GM11168 (cell line): ENCODE data around the gene TRIM54.
"Not testable (repeated sequence)": the region's sequence is repeated elsewhere in the genome, so short reads cannot be mapped to it uniquely, and the experiment has no call there.

Source experiments
- in situ Hi-C: fragments of 300-500 bp; cut with MboI; formaldehyde crosslinking; loops from one replicate; pipeline ENCODE4 v1.12.0; 2022; ENCODE audit warnings: low sequenced_read_pairs; ENCODE audit not compliant: unreplicated experiment

The TRIM54 gene

GRCh38 chr2:27256855-27257454 lies 25.3 kb upstream of the TRIM54 start:
- in situ Hi-C loops = no loop called here

GRCh38 chr2:27258051-27258450 lies 24.2 kb upstream of the TRIM54 start:
- in situ Hi-C loops = no loop called here

DNA sequence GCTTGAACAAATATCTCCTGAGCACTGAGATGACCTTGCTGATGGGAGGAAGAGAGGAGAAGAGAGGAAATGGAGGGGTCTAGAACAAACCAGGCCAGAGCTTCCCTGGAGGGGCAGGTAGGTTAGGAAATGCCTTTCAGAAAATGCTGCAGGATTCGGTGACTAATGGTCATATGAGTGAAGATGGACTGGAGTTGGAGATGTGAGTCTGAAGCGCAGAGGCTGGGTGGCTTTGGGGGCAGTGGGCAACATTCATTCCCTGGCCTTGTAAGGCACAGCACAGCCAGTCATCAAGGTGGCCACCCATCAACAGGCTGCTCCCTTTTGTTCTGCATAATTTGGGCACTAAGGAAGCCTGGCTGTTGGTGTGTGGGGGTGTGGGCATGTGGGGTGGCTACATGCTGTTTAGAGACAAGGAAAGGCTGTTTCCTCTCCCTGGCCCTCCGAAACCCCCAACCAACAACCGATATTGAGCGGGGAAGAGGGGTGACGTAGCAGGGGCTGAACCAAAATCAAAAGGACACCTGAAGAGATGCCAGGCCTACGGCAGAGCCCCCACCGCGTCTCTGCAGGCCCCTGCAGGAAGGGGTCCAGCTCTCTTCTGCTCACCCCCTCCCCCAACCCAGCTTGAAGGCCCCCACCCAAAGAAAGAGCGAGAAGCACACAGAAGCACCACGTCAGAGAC lies 20.8 kb upstream of the TRIM54 start:
- in situ Hi-C loops = no loop called here

- in situ Hi-C loops = no loop called here
These were observed 20.3 kb upstream of the TRIM54 start for GRCh38 chr2:27261926-27262298.

DNA sequence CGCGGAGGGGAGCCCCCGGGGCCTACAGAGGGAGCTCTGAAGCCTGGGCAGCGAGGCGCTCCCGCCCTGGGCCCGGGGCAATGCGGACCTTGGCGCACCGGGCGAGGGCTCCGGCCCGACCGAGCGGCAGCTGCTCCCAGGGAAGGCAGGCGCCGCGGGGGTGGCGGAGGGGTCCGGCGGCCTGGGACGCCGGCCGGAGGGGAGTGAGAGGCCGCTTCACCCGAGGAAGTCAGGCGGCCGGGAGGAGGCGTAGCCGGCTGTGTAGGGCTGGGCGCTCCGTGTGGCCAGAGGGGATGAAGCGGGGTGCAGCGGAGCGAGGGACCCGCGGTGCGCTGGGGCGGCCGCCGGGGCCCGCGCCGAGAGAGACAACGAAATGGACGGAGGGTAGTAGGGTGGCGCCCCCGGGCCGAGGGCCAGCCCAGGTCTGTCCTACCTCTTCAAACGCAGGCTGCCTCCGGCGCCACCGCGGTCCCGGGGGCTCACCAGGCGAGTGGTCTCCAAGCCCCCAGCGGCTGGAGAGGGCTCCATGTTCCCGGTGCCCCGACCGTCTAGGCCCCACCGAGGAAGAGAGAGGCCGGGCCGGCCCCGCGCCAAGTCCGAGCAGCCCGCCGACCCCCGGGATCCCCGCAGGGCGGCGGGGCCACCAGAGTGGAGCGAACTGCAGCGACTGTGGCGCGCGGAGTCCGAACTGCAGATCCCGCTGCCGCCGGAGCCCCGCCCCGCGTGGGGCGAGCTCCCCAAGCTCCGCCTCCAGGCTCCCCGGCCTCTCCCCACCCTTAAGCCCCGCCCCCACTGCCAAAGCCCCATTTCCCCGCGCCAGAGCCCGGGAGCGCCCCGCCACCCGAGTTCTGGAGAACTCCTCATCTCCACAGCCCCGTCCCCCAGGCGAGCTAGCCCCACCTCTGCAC lies 19.6 kb upstream of the TRIM54 start, which contains the start of gene SLC30A3:
SLC30A3 (minus strand) TSS at position 669 of the 908 bp plus-strand sequence; CDS start at position 528, 141 bp downstream.
- in situ Hi-C loops = no loop called here

GRCh38 chr2:27263287-27264252 lies 18.7 kb upstream of the TRIM54 start:
- in situ Hi-C loops = no loop called here

DNA sequence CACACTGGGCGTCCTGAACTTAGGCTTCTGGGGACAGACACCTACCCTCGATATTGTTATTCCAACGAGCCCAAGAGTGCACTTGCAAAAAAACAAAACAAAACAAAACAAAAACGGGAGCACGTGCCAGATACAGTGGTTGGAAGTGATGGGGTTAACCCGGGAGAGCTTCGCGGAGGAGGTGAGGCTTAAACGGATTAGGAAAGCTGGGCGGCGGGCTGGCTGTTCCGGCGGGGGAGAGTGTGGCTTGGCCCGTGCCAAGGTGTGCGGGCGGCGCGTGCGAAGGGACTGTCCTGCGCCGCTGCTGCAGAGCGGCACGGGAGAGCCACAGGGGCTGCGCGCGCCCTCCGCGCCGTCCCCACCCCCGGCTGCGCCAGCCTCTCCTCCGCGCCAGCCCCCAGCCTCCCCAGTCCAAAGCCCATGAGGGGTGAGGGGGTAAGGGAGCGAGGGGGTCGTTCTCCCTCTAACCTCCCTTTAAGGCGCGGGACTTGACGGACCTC lies 17.9 kb upstream of the TRIM54 start:
- in situ Hi-C loops = no loop called here

DNA sequence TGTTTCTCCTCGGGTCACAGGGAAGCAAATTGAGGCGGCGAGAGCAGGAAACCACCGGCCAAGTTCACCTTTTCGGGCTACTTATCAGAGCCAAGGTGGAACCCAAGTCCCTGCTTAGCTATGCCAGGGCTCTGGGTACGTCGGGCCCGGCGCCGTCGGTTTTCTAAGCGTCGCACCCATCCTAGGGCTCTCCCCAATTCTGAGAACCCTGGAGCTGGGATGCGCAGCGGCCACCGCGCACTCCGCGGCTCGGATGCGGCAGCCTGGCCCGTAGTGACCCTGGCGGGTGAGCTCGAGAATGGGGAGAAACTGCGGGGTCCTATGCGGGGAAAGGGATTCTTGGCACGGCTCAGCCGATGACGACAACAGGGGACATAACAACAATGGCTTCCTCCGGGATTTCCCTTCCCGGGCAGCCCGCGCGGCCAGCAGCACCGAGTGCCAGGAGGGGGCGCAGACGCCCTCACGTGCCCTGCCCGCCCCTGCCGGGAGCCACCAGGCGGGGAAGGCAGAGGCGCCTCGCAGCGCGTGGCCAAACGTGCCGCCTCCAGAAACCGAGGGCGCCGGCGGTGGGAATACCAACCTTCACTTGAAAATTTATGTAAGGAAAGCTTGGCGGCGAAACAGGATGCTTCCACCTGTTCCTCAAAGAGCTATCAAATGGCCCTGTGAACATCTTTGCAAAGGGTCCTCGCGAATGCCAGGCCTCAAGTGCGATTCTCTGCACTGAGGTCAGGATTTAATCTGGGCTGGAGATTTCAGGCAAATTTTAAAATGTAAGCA lies 17.3 kb upstream of the TRIM54 start:
- in situ Hi-C loops = no loop called here

DNA sequence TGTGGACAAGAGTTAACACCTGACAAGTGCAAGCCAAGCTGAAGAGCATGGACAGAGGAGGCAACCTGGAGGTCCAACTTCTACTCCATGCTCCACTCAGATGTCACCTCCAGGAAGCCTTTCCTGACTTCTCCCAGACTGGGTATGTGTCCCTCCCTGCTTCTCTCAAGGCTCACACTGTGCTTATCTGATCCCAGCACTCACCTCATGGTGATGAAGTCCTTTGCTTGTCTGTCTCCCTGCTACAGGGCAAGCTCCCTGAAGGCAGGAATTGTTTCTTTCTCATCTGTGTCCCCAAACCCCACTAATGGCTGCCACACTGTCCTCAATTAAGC lies 16.7 kb upstream of the TRIM54 start:
- in situ Hi-C loops = no loop called here

GRCh38 chr2:27268296-27268695 lies 13.9 kb upstream of the TRIM54 start:
- in situ Hi-C loops = not testable (repeated sequence)

DNA sequence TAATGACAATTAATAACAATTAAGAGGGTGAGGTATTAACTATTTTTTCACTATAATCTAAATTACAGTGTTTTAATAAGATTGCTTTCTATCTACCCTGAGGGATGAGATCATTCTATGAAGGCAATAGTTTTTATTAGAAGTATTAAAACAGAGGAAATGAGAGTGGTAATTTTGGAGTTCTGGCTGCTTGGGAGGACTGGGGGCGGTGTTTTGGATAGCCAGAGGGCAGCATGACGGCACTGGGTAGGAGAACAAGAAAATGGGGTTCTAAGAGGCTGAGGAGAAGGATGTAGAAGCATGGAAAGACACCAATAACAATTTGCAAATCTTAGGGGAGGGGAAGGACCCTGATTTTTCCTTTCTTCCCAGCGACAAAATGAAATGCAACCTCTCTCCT lies 12.1 kb upstream of the TRIM54 start:
- in situ Hi-C loops = no loop called here

- in situ Hi-C loops = no loop called here
These were observed 11.6 kb upstream of the TRIM54 start for GRCh38 chr2:27270670-27271069.

DNA sequence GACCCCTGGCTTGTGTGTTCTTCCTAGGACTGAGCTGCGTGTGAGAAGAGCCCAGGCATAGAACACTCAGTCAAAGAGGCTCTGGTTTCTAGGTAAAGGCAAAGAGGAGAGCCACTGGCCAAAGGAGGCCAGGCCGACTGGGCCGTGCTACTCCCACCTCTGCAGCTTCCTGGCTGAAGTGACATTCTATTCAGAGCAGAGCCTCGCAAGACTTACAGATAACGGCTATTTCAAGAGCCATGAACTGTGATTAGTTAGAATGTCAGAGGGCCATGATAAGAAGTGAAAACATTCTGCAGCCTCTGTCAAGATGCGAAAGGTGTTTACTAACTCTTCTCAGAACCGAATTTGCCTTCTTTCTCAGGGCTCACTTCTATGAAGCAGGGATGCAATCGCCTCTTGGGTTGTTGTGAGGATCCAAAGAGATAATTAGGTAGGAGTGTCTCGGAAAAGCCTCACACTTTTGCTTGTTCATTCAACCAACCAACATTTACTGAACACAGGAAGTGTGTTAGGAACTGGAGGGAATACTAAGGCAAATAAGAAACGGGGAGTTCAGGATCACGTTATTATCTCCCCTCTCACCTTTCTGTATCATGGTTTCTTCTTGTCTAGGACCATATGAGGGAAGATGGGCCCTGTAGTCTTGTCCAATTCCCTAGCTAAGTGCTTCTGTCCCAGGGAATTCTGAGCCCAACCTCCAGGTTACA lies 10.4 kb upstream of the TRIM54 start:
- in situ Hi-C loops = no loop called here

- in situ Hi-C loops = not testable (repeated sequence)
These were observed 9.4 kb upstream of the TRIM54 start for GRCh38 chr2:27272537-27273522.

- in situ Hi-C loops = no loop called here
These were observed 6.7 kb upstream of the TRIM54 start, which contains the start of gene DNAJC5G for GRCh38 chr2:27275211-27276150. Gene DNAJC5G (plus strand): TSS chr2:27275433. CDS start chr2:27276729, 1,296 bp downstream.

GRCh38 chr2:27278010-27278409 lies 4.2 kb upstream of the TRIM54 start:
- in situ Hi-C loops = no loop called here
